PC-3 (cell line): ENCODE data around the gene PKP3. TPM values are rescaled to one million over a fixed set of nuclear protein-coding genes. Genes with fewer than 3 reads are reported as not detected.
A peak's percentile ranks its signal among the peaks of the same experiment; 100 is the strongest.
"Not testable (repeated sequence)": the region's sequence is repeated elsewhere in the genome, so short reads cannot be mapped to it uniquely, and the experiment has no call there.

Source experiments
- ATAC-seq: fragments of 200-7000 bp; cut with Tn5 transposase; 2 replicates; pipeline ENCODE4 v1.9.1; 2020; ENCODE audit warnings: mild to moderate bottlenecking, moderate library complexity
- BruUV-seq: library from RNA; stranded (reverse); fragments of 400-500 nt; replicated peaks from 2 replicates; lab custom pipeline; 2021; lab: Mats Ljungman, UMichigan
- CTCF ChIA-PET: fragments of 300-600 bp; sonication (Branson Sonifier 250); formaldehyde crosslinking; loops from one replicate; lab custom pipeline; 2022; ENCODE audit warnings: antibody characterized with exemption; lab: Charles Lee
- POLR2A ChIA-PET: fragments of 300-600 bp; sonication (Branson Sonifier 250); formaldehyde crosslinking; loops from one replicate; lab custom pipeline; 2022; ENCODE audit warnings: antibody characterized with exemption; ENCODE audit not compliant: unreplicated experiment; lab: Charles Lee
- DNase-seq: peaks from one replicate; pipeline ENCODE4 v3.0.0-alpha.2; 2015
- H2AFZ ChIP-seq: fragments of 300-600 bp; sonication (generic); 2 replicates; pipeline ENCODE4 v1.6.0; 2016; ENCODE audit warnings: antibody characterized with exemption, low read length
- H3F3A ChIP-seq: fragments of 300-600 bp; sonication (generic); one replicate; pipeline ENCODE4 v1.6.0; 2017; ENCODE audit warnings: antibody characterized with exemption, low read length, control low read depth, mild to moderate bottlenecking; ENCODE audit not compliant: unreplicated experiment
- H3K27ac ChIP-seq: fragments of 300-600 bp; sonication (generic); 2 replicates; pipeline ENCODE4 v1.5.1; 2016; ENCODE audit warnings: mild to moderate bottlenecking, low read length
- H3K27me3 ChIP-seq: fragments of 300-600 bp; sonication (generic); 2 replicates; pipeline ENCODE4 v1.6.1; 2016; ENCODE audit warnings: low read length, mixed read lengths
- H3K36me3 ChIP-seq: fragments of 300-600 bp; sonication (generic); 2 replicates; pipeline ENCODE4 v1.6.1; 2016; ENCODE audit warnings: low read depth, mixed run types, low read length, mixed read lengths
- H3K4me1 ChIP-seq: fragments of 300-600 bp; sonication (generic); 2 replicates; pipeline ENCODE4 v1.5.1; 2016; ENCODE audit warnings: low read length; ENCODE audit not compliant: insufficient read depth
- H3K4me2 ChIP-seq: fragments of 300-600 bp; sonication (generic); 2 replicates; pipeline ENCODE4 v1.6.0; 2016; ENCODE audit warnings: low read length
- H3K4me3 ChIP-seq: fragments of 300-600 bp; sonication (generic); 2 replicates; pipeline ENCODE4 v1.5.1; 2016; ENCODE audit warnings: mild to moderate bottlenecking, low read length, mixed read lengths
- H3K79me2 ChIP-seq: fragments of 300-600 bp; sonication (generic); 2 replicates; pipeline ENCODE4 v1.6.1; 2017; ENCODE audit warnings: low read length, mixed read lengths
- H3K9ac ChIP-seq: fragments of 300-600 bp; sonication (generic); 2 replicates; pipeline ENCODE4 v1.6.0; 2016; ENCODE audit warnings: mild to moderate bottlenecking, low read length
- H3K9me2 ChIP-seq: fragments of 300-600 bp; sonication (generic); replicated peaks from 2 replicates; pipeline ENCODE4 v1.6.1; 2016; ENCODE audit warnings: mixed run types, low read length, mixed read lengths
- H3K9me3 ChIP-seq: fragments of 300-600 bp; sonication (generic); 2 replicates; pipeline ENCODE4 v1.6.1; 2016; ENCODE audit warnings: low read length, mixed read lengths
- H4K20me1 ChIP-seq: fragments of 300-600 bp; sonication (generic); 2 replicates; pipeline ENCODE4 v1.6.1; 2016; ENCODE audit warnings: low read length, mixed read lengths
- CTCF ChIP-seq: fragments of 300-600 bp; sonication (generic); conservative IDR thresholded peaks from 2 replicates; pipeline ENCODE4 v1.5.1; 2017; ENCODE audit warnings: antibody characterized with exemption, low read depth, mild to moderate bottlenecking, low read length
- EZH2 ChIP-seq: fragments of 300-600 bp; sonication (generic); IDR thresholded peaks from one replicate; pipeline ENCODE4 v1.6.1; 2017; ENCODE audit warnings: antibody characterized with exemption, mild to moderate bottlenecking, low read length; ENCODE audit not compliant: unreplicated experiment
- EZH2phosphoT487 ChIP-seq: fragments of 300-600 bp; sonication (generic); IDR thresholded peaks from 2 replicates; pipeline ENCODE4 v1.6.1; 2018; ENCODE audit warnings: mild to moderate bottlenecking, antibody characterized with exemption, low read length, borderline replicate concordance
- intact Hi-C: fragments of 100-400 bp; cut with micrococcal nuclease; formaldehyde crosslinking; loops from 2 replicates; pipeline ENCODE4 v1.9.0; 2023
- total RNA-seq: library from RNA; depleted of rRNA; stranded (reverse); fragments of >200 nt; gene quantifications from 2 replicates; pipeline ENCODE4 v1.2.3, GENCODE V29; 2014

PKP3 gene
- total RNA-seq, 1 experiment from 2014 or later = 218 TPM

- Histone ChIP-seq H3K36me3 (no peaks in the 10 kb centered on the region), H3K27ac (no peak overlapping the region), H3K79me2 (no peaks in the 10 kb centered on the region), H3K9me3 (no peaks in the 10 kb centered on the region), H4K20me1 (no peaks in the 10 kb centered on the region), H3F3A (no peaks in the 10 kb centered on the region), H3K4me1 (no peaks in the 10 kb centered on the region), H3K4me2 (no peak overlapping the region), H3K4me3 (no peak overlapping the region), H3K27me3 (no peaks in the 10 kb centered on the region), H3K9me2 (no peaks in the 10 kb centered on the region), H3K9ac (no peak overlapping the region), H2AFZ (no peak overlapping the region)
- ATAC-seq = no peak
- ChIA-PET POLR2A (no interaction called here), CTCF (no interaction called here)
- no TSS peak for BruUV-seq
- no peak for DNase-seq
- TF ChIP-seq EZH2 (no peak), CTCF (no peak), EZH2phosphoT487 (no peak)
- intact Hi-C loops = no loop called here
These were observed 8.2 kb upstream of the PKP3 start for GRCh38 chr11:385594-386351.

GRCh38 chr11:386483-386882 is 7.5 kb upstream of the PKP3 start:
- Histone ChIP-seq H3K4me1 (no peaks in the 10 kb centered on the region), H3K9me3 (no peaks in the 10 kb centered on the region), H3K27me3 (no peaks in the 10 kb centered on the region), H3F3A (no peaks in the 10 kb centered on the region), H3K79me2 (no peaks in the 10 kb centered on the region), H3K36me3 (no peaks in the 10 kb centered on the region), H3K27ac (no peak overlapping the region), H3K9ac (no peak overlapping the region), H3K4me3 (no peak overlapping the region), H3K9me2 (no peaks in the 10 kb centered on the region), H3K4me2 (no peak overlapping the region), H2AFZ (no peak overlapping the region), H4K20me1 (no peaks in the 10 kb centered on the region)
- intact Hi-C loops = no loop called here
- DNase-seq (no peak), ATAC-seq (no peak)
- TF ChIP-seq EZH2 (no peak), CTCF (no peak), EZH2phosphoT487 (no peak)
- ChIA-PET CTCF (no interaction called here), POLR2A (no interaction called here)
- BruUV-seq = no TSS peak

- H3K4me2 ChIP-seq = no peak overlapping the region
- no peaks in the 10 kb centered on the region for H4K20me1 ChIP-seq
- ATAC-seq (peak; percentile 59), DNase-seq (peak; percentile 20)
- H2AFZ ChIP-seq = no peak overlapping the region
- no TSS peak for BruUV-seq
- H3F3A ChIP-seq = no peaks in the 10 kb centered on the region
- no peaks in the 10 kb centered on the region for H3K9me2 ChIP-seq
- no peaks in the 10 kb centered on the region for H3K79me2 ChIP-seq
- intact Hi-C loops = no loop called here
- no peaks in the 10 kb centered on the region for H3K36me3 ChIP-seq
- H3K27ac ChIP-seq = no peak overlapping the region
- H3K4me3 ChIP-seq = no peak overlapping the region
- ChIA-PET CTCF (no interaction called here), POLR2A (no interaction called here)
- no peaks in the 10 kb centered on the region for H3K27me3 ChIP-seq
- H3K4me1 ChIP-seq = no peaks in the 10 kb centered on the region
- no peaks in the 10 kb centered on the region for H3K9me3 ChIP-seq
- TF ChIP-seq CTCF (no peak), EZH2 (no peak), EZH2phosphoT487 (no peak)
- no peak overlapping the region for H3K9ac ChIP-seq
These were observed 6.7 kb upstream of the PKP3 start for GRCh38 chr11:387193-387793.

DNA sequence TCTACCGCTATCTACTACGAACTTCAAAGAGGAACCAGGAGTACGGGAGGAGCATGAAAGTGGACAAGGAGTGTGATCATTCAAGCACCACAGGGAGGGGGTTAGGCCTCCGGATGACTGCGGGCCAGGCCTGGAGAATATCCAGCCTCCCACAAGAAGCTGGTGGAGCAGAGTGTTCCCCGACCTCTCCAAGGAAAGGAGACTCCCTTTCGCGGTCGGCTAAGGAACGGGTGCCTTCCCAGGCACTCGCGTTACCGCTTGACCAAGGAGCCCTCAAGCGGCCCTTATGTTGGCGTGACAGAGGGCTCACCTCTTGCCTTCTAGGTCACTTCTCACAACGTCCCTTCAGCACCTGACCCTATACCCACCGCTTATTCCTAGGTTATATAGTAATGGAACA is 4.6 kb upstream of the PKP3 start:
- H3K27me3 ChIP-seq, DNase-seq, H3K79me2 ChIP-seq, H3K9ac ChIP-seq, intact Hi-C loops, ATAC-seq, H3K9me2 ChIP-seq, POLR2A ChIA-PET, H3K4me3 ChIP-seq, CTCF ChIA-PET, BruUV-seq, H3K36me3 ChIP-seq, H2AFZ ChIP-seq, H3K27ac ChIP-seq, H3F3A ChIP-seq, H3K4me2 ChIP-seq, H4K20me1 ChIP-seq, H3K9me3 ChIP-seq: not testable (repeated sequence)
- H3K4me1 ChIP-seq = peaks cover 12% of the 10 kb centered on the region
